Measurements from ENCODE around the gene TMEM43.

TMEM43 gene

GRCh38 chr3:14139771-14140170 lies 14.9 kb downstream of the TMEM43 start:
- H4K91ac ChIP-seq (ENCODE audit: low read depth, low read length, poor library complexity) = no peak overlapping the region
- no peak overlapping the region for H3K14ac ChIP-seq (ENCODE audit: low read length)
- H3K23ac ChIP-seq (ENCODE audit: low read depth, low read length, poor library complexity) = no peak overlapping the region
- no peak overlapping the region for H3K9ac ChIP-seq (ENCODE audit: low read depth, low read length, poor library complexity)
- no peak overlapping the region for H2BK15ac ChIP-seq (ENCODE audit: low read length)
- H3K79me1 ChIP-seq (ENCODE audit: low read depth, low read length) = no peaks in the 10 kb centered on the region
- H3K36me3 ChIP-seq (replicated peaks in 1 of 2; ENCODE audit: control insufficient read depth in 2 of 2, insufficient read depth in 2 of 2, low read length in 2 of 2) = peaks cover 13 to 92% of the 10 kb centered on the region in 2 donors
- H3K4me2 ChIP-seq (ENCODE audit: insufficient read depth, low read length, poor library complexity, severe bottlenecking) = no peak overlapping the region
- H2BK5ac ChIP-seq (ENCODE audit: low read length) = no peak overlapping the region
- H3K4me1 ChIP-seq (ENCODE audit: control insufficient read depth in 2 of 2, insufficient read depth in 1 of 2, low read depth in 1 of 2, low read length in 2 of 2) = peaks cover 6 to 8% of the 10 kb centered on the region in 2 donors
- no peak overlapping the region for H3K4ac ChIP-seq (ENCODE audit: low read length)
- H2AK5ac ChIP-seq (ENCODE audit: low read depth, low read length) = no peak overlapping the region
- DNase-seq (ENCODE audit: low spot score) = no peak
- no peak overlapping the region for H3K27ac ChIP-seq (replicated peaks; ENCODE audit: low read length)
- H2BK12ac ChIP-seq (ENCODE audit: low read length) = no peak overlapping the region
- H2BK120ac ChIP-seq (ENCODE audit: low read depth, low read length) = no peak overlapping the region
- H3K4me3 ChIP-seq (ENCODE audit: low read length in 2 of 2) = no peak overlapping the region
- no CpG with 5 or more reads among the region's 5 CpGs for WGBS, 2 donors (ENCODE audit: extremely low coverage in 2 of 2, insufficient read length in 2 of 2, insufficient replicate concordance in 1 of 2)
- no peak overlapping the region for H2AFZ ChIP-seq (ENCODE audit: low read length)
- no peaks in the 10 kb centered on the region for H3K9me3 ChIP-seq (replicated peaks in 1 of 2; ENCODE audit: control insufficient read depth in 2 of 2, insufficient read depth in 1 of 2, low read depth in 1 of 2, low read length in 2 of 2)
- no peak overlapping the region for H3K18ac ChIP-seq (ENCODE audit: low read length)
- H3K27me3 ChIP-seq (ENCODE audit: control insufficient read depth in 3 of 3, insufficient read depth in 3 of 3, low read depth in 1 of 3, low read length in 3 of 3) = no peaks in the 10 kb centered on the region
- H4K8ac ChIP-seq (ENCODE audit: low read depth, low read length) = no peak overlapping the region

GRCh38 chr3:14140668-14141067 lies 15.8 kb downstream of the TMEM43 start:
- no peak overlapping the region for H3K18ac ChIP-seq (ENCODE audit: low read length)
- H2BK15ac ChIP-seq (ENCODE audit: low read length) = no peak overlapping the region
- H2AK5ac ChIP-seq (ENCODE audit: low read depth, low read length) = no peak overlapping the region

GRCh38 chr3:14141144-14141543 lies 16.3 kb downstream of the TMEM43 start:
- Histone ChIP-seq H3K27me3 (ENCODE audit: control insufficient read depth in 3 of 3, insufficient read depth in 3 of 3, low read depth in 1 of 3, low read length in 3 of 3) (no peaks in the 10 kb centered on the region), H3K9me3 (replicated peaks in 1 of 2; ENCODE audit: control insufficient read depth in 2 of 2, insufficient read depth in 1 of 2, low read depth in 1 of 2, low read length in 2 of 2) (no peaks in the 10 kb centered on the region), H2AK5ac (ENCODE audit: low read depth, low read length) (no peak overlapping the region), H3K4me1 (ENCODE audit: control insufficient read depth in 2 of 2, insufficient read depth in 1 of 2, low read depth in 1 of 2, low read length in 2 of 2) (peaks cover 7 to 18% of the 10 kb centered on the region in 2 donors), H3K14ac (ENCODE audit: low read length) (no peak overlapping the region), H2BK15ac (ENCODE audit: low read length) (no peak overlapping the region), H3K27ac (replicated peaks; ENCODE audit: low read length) (no peak overlapping the region), H3K4me3 (ENCODE audit: low read length in 2 of 2) (no peak overlapping the region), H3K4me2 (ENCODE audit: insufficient read depth, low read length, poor library complexity, severe bottlenecking) (no peak overlapping the region), H2AFZ (ENCODE audit: low read length) (no peak overlapping the region), H3K79me1 (ENCODE audit: low read depth, low read length) (no peaks in the 10 kb centered on the region), H2BK5ac (ENCODE audit: low read length) (no peak overlapping the region), H2BK120ac (ENCODE audit: low read depth, low read length) (no peak overlapping the region), H3K9ac (ENCODE audit: low read depth, low read length, poor library complexity) (no peak overlapping the region), H3K36me3 (replicated peaks in 1 of 2; ENCODE audit: control insufficient read depth in 2 of 2, insufficient read depth in 2 of 2, low read length in 2 of 2) (peaks cover 14 to 92% of the 10 kb centered on the region in 2 donors), H4K8ac (ENCODE audit: low read depth, low read length) (no peak overlapping the region), H2BK12ac (ENCODE audit: low read length) (no peak overlapping the region), H4K91ac (ENCODE audit: low read depth, low read length, poor library complexity) (no peak overlapping the region), H3K23ac (ENCODE audit: low read depth, low read length, poor library complexity) (no peak overlapping the region), H3K18ac (ENCODE audit: low read length) (no peak overlapping the region), H3K4ac (ENCODE audit: low read length) (no peak overlapping the region)
- no peak for DNase-seq (ENCODE audit: low spot score)
- no CpG with 5 or more reads among the region's 2 CpGs for WGBS, 2 donors (ENCODE audit: extremely low coverage in 2 of 2, insufficient read length in 2 of 2, insufficient replicate concordance in 1 of 2)

More at GRCh38 chr3:14140668-14141067, 15.8 kb downstream of the TMEM43 start:
- no peak overlapping the region for H4K91ac ChIP-seq (ENCODE audit: low read depth, low read length, poor library complexity)
- peaks cover 13 to 92% of the 10 kb centered on the region in 2 donors for H3K36me3 ChIP-seq (replicated peaks in 1 of 2; ENCODE audit: control insufficient read depth in 2 of 2, insufficient read depth in 2 of 2, low read length in 2 of 2)
- no peaks in the 10 kb centered on the region for H3K9me3 ChIP-seq (replicated peaks in 1 of 2; ENCODE audit: control insufficient read depth in 2 of 2, insufficient read depth in 1 of 2, low read depth in 1 of 2, low read length in 2 of 2)
- DNase-seq (ENCODE audit: low spot score) = no peak
- H3K79me1 ChIP-seq (ENCODE audit: low read depth, low read length) = no peaks in the 10 kb centered on the region
- no peak overlapping the region for H3K4ac ChIP-seq (ENCODE audit: low read length)
- no peak overlapping the region for H2AFZ ChIP-seq (ENCODE audit: low read length)
- no peak overlapping the region for H3K27ac ChIP-seq (replicated peaks; ENCODE audit: low read length)
- WGBS, 2 donors (ENCODE audit: extremely low coverage in 2 of 2, insufficient read length in 2 of 2, insufficient replicate concordance in 1 of 2) = no CpG with 5 or more reads among the region's 2 CpGs
- no peak overlapping the region for H3K9ac ChIP-seq (ENCODE audit: low read depth, low read length, poor library complexity)
- no peak overlapping the region for H2BK120ac ChIP-seq (ENCODE audit: low read depth, low read length)
- no peaks in the 10 kb centered on the region for H3K27me3 ChIP-seq (ENCODE audit: control insufficient read depth in 3 of 3, insufficient read depth in 3 of 3, low read depth in 1 of 3, low read length in 3 of 3)
- no peak overlapping the region for H4K8ac ChIP-seq (ENCODE audit: low read depth, low read length)
- H3K4me3 ChIP-seq (ENCODE audit: low read length in 2 of 2) = no peak overlapping the region
- H2BK12ac ChIP-seq (ENCODE audit: low read length) = no peak overlapping the region
- H3K4me2 ChIP-seq (ENCODE audit: insufficient read depth, low read length, poor library complexity, severe bottlenecking) = no peak overlapping the region
- H3K14ac ChIP-seq (ENCODE audit: low read length) = no peak overlapping the region
- no peak overlapping the region for H3K23ac ChIP-seq (ENCODE audit: low read depth, low read length, poor library complexity)
- peaks cover 7 to 17% of the 10 kb centered on the region in 2 donors for H3K4me1 ChIP-seq (ENCODE audit: control insufficient read depth in 2 of 2, insufficient read depth in 1 of 2, low read depth in 1 of 2, low read length in 2 of 2)
- no peak overlapping the region for H2BK5ac ChIP-seq (ENCODE audit: low read length)

GRCh38 chr3:14141602-14142341 lies 16.9 kb downstream of the TMEM43 start:
- Histone ChIP-seq H2BK12ac (ENCODE audit: low read length) (no peak overlapping the region), H3K27me3 (ENCODE audit: control insufficient read depth in 3 of 3, insufficient read depth in 3 of 3, low read depth in 1 of 3, low read length in 3 of 3) (no peaks in the 10 kb centered on the region), H4K91ac (ENCODE audit: low read depth, low read length, poor library complexity) (no peak overlapping the region), H3K9ac (ENCODE audit: low read depth, low read length, poor library complexity) (no peak overlapping the region), H3K9me3 (replicated peaks in 1 of 2; ENCODE audit: control insufficient read depth in 2 of 2, insufficient read depth in 1 of 2, low read depth in 1 of 2, low read length in 2 of 2) (no peaks in the 10 kb centered on the region), H4K8ac (ENCODE audit: low read depth, low read length) (peak overlapping the region; percentile 20), H3K36me3 (replicated peaks in 1 of 2; ENCODE audit: control insufficient read depth in 2 of 2, insufficient read depth in 2 of 2, low read length in 2 of 2) (peaks cover 18 to 92% of the 10 kb centered on the region in 2 donors), H3K4me3 (ENCODE audit: low read length in 2 of 2) (no peak overlapping the region), H3K4me2 (ENCODE audit: insufficient read depth, low read length, poor library complexity, severe bottlenecking) (no peak overlapping the region), H3K27ac (replicated peaks; ENCODE audit: low read length) (no peak overlapping the region), H3K4me1 (ENCODE audit: control insufficient read depth in 2 of 2, insufficient read depth in 1 of 2, low read depth in 1 of 2, low read length in 2 of 2) (peaks cover 7 to 18% of the 10 kb centered on the region in 2 donors), H3K18ac (ENCODE audit: low read length) (no peak overlapping the region), H3K14ac (ENCODE audit: low read length) (no peak overlapping the region), H3K4ac (ENCODE audit: low read length) (no peak overlapping the region), H2BK120ac (ENCODE audit: low read depth, low read length) (no peak overlapping the region), H2AK5ac (ENCODE audit: low read depth, low read length) (no peak overlapping the region), H2BK15ac (ENCODE audit: low read length) (no peak overlapping the region), H3K23ac (ENCODE audit: low read depth, low read length, poor library complexity) (no peak overlapping the region), H2AFZ (ENCODE audit: low read length) (no peak overlapping the region), H3K79me1 (ENCODE audit: low read depth, low read length) (no peaks in the 10 kb centered on the region), H2BK5ac (ENCODE audit: low read length) (no peak overlapping the region)
- WGBS, 2 donors (ENCODE audit: extremely low coverage in 2 of 2, insufficient read length in 2 of 2, insufficient replicate concordance in 1 of 2) = no CpG with 5 or more reads among the region's 19 CpGs
- DNase-seq (ENCODE audit: low spot score) = no peak

Data from neuronal stem cell (in vitro differentiated cells).